ENCODE measurements around the gene CHCHD6. TPM values are rescaled to one million over a fixed set of nuclear protein-coding genes. Genes with fewer than 3 reads are reported as not detected.

CHCHD6 gene
- total RNA-seq, 3 donors from 2014 or later: 5.9 to 9.8 (median 6.5) TPM

GRCh38 chr3:126917232-126917804 lies 213.3 kb downstream of the CHCHD6 start:
- Histone ChIP-seq H3K4me3 (no peak overlapping the region), H3K36me3 (ENCODE audit: low read depth) (no peaks in the 10 kb centered on the region), H3K9me3 (no peaks in the 10 kb centered on the region), H3K4me1 (ENCODE audit: low read depth) (no peaks in the 10 kb centered on the region)
- DNase-seq (no peak), ATAC-seq (no peak)
- TF ChIP-seq CTCF (IDR thresholded peaks at IDR 0.05): no peak
- intact Hi-C loops (cut with DNase I, micrococcal nuclease): no loop called here

- H3K9me3 ChIP-seq: no peaks in the 10 kb centered on the region
- H3K36me3 ChIP-seq (ENCODE audit: low read depth): no peaks in the 10 kb centered on the region
- intact Hi-C loops (cut with DNase I, micrococcal nuclease): no loop called here
- no peak for TF ChIP-seq CTCF (IDR thresholded peaks at IDR 0.05)
- DNase-seq (no peak), ATAC-seq (no peak)
- H3K4me1 ChIP-seq (ENCODE audit: low read depth): no peaks in the 10 kb centered on the region
- no peak overlapping the region for H3K4me3 ChIP-seq
Measured at GRCh38 chr3:126918355-126918821, 214.3 kb downstream of the CHCHD6 start.

- DNase-seq: no peak
- intact Hi-C loops (cut with DNase I, micrococcal nuclease): no loop called here
- TF ChIP-seq CTCF (IDR thresholded peaks at IDR 0.05): no peak
Measured at GRCh38 chr3:126921085-126921824, 217.2 kb downstream of the CHCHD6 start.

GRCh38 chr3:126922466-126922865 lies 218.4 kb downstream of the CHCHD6 start:
- TF ChIP-seq CTCF (IDR thresholded peaks at IDR 0.05): no peak
- intact Hi-C loops (cut with DNase I, micrococcal nuclease): no loop called here
- H3K4me1 ChIP-seq (ENCODE audit: low read depth): peaks cover 8% of the 10 kb centered on the region
- H3K9me3 ChIP-seq: no peaks in the 10 kb centered on the region
- H3K36me3 ChIP-seq (ENCODE audit: low read depth): no peaks in the 10 kb centered on the region
- H3K4me3 ChIP-seq: no peak overlapping the region
- ATAC-seq: no peak
- no peak for DNase-seq

More at GRCh38 chr3:126921085-126921824, 217.2 kb downstream of the CHCHD6 start:
- Histone ChIP-seq H3K4me3 (no peak overlapping the region), H3K36me3 (ENCODE audit: low read depth) (no peaks in the 10 kb centered on the region), H3K9me3 (no peaks in the 10 kb centered on the region), H3K4me1 (ENCODE audit: low read depth) (peaks cover 8% of the 10 kb centered on the region)
- ATAC-seq: peak; percentile 86

- DNase-seq: no peak
- ATAC-seq: no peak
- no peak overlapping the region for H3K4me3 ChIP-seq
- H3K36me3 ChIP-seq (ENCODE audit: low read depth): no peaks in the 10 kb centered on the region
- peaks cover 8% of the 10 kb centered on the region for H3K4me1 ChIP-seq (ENCODE audit: low read depth)
- no peaks in the 10 kb centered on the region for H3K9me3 ChIP-seq
- intact Hi-C loops (cut with DNase I, micrococcal nuclease): no loop called here
- no peak for TF ChIP-seq CTCF (IDR thresholded peaks at IDR 0.05)
Measured at GRCh38 chr3:126923423-126923822, 219.4 kb downstream of the CHCHD6 start.
